SK-N-SH (cell line): ENCODE data around the gene DTX1.

Experiments used
- EZH2phosphoT487 ChIP-seq: fragments of 200-600 bp; sonication (generic); IDR thresholded peaks from 2 replicates; pipeline ENCODE4 v1.6.1; 2017; ENCODE audit warnings: low read depth, mixed run types, mild to moderate bottlenecking, antibody characterized with exemption, moderate library complexity, borderline replicate concordance
- NRF1 ChIP-seq: IDR thresholded peaks from 2 replicates; pipeline ENCODE4 v1.6.1; 2012; ENCODE audit warnings: low read depth, mild to moderate bottlenecking, low read length
- POLR2AphosphoS5 ChIP-seq: IDR thresholded peaks from 2 replicates; pipeline ENCODE4 v1.6.1; 2012; ENCODE audit warnings: low read depth, low read length
- SIN3A ChIP-seq: IDR thresholded peaks from 2 replicates; pipeline ENCODE4 v1.6.1; 2012; ENCODE audit warnings: low read depth, mild to moderate bottlenecking, low read length, moderate library complexity, borderline replicate concordance

- TF ChIP-seq SIN3A (no peak), POLR2AphosphoS5 (no peak), NRF1 (no peak), EZH2phosphoT487 (no peak)
Observed at GRCh38 chr12:113111247-113111646, 54.7 kb downstream of the DTX1 start.
